Measurements from ENCODE around the gene RAB11A. TPM values are rescaled to one million over a fixed set of nuclear protein-coding genes. Genes with fewer than 3 reads are reported as not detected.

The RAB11A gene
- total RNA-seq, 6 experiments from 2014 or later, result 50.3 to 110 (median 81.6) TPM

DNA sequence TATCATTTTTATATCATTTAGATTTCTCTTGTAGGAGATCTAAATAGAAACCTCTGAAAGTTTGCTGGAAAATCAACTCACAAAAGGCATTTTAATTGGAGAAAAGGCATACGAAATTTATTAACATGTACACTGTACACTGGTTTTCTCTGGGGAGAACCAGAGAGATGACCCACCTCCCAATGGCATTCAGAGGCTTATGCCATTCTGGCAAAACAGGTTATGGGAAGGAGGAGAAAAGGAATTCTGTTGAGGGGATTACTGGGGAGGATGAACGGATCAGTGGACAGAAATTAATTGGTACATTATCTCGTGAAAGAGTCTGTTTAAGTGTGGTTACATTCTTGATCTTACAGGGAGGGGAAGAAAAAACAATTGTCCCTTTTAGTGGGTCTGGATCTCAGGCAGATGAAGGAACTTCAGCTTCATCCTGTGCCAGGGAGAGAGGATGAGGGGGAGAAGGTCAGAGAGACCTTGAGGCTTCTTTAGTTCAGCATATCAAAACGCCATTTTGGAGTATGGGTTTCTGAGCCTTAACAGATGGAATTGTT is 16.5 kb downstream of the RAB11A start:
- DNase-seq (no peak), ATAC-seq (no peak)
- 80% methylated on average over 3 of the region's 4 CpGs for WGBS (ENCODE audit: insufficient coverage, low coverage, low lambda C conversion rate, missing lambda C conversion rate)
- intact Hi-C loops (cut with DNase I), result no loop called here
- Histone ChIP-seq H3K27ac (no peak overlapping the region), H3K9me3 (no peaks in the 10 kb centered on the region), H3K36me3 (peaks cover 0 to 41% (median 16%) of the 10 kb centered on the region in 4 donors), H3K4me1 (no peaks in the 10 kb centered on the region), H3K27me3 (no peaks in the 10 kb centered on the region), H3K4me3 (no peak overlapping the region)
- no peak for TF ChIP-seq CTCF (IDR thresholded peaks at IDR 0.05)
- TF ChIP-seq POLR2A (IDR thresholded peaks at IDR 0.05), result no peak

GRCh38 chr15:65887565-65887964 is 18.3 kb downstream of the RAB11A start:
- intact Hi-C loops (cut with DNase I), result no loop called here
- 76% methylated on average over 3 of the region's 3 CpGs for WGBS (ENCODE audit: insufficient coverage, low coverage, low lambda C conversion rate, missing lambda C conversion rate)
- no peaks in the 10 kb centered on the region for H3K4me1 ChIP-seq
- no peaks in the 10 kb centered on the region for H3K9me3 ChIP-seq
- TF ChIP-seq POLR2A (IDR thresholded peaks at IDR 0.05), result no peak
- no peak for TF ChIP-seq CTCF (IDR thresholded peaks at IDR 0.05)
- H3K27me3 ChIP-seq, result no peaks in the 10 kb centered on the region
- peaks cover 0 to 35% (median 12%) of the 10 kb centered on the region in 4 donors for H3K36me3 ChIP-seq
- DNase-seq (no peak), ATAC-seq (no peak)
- H3K27ac ChIP-seq, result no peak overlapping the region
- H3K4me3 ChIP-seq, result no peak overlapping the region

- H3K27ac ChIP-seq, result no peak overlapping the region
- TF ChIP-seq POLR2A (IDR thresholded peaks at IDR 0.05), result no peak
- TF ChIP-seq CTCF (IDR thresholded peaks at IDR 0.05), result no peak
- intact Hi-C loops (cut with DNase I), result no loop called here
- no peaks in the 10 kb centered on the region for H3K9me3 ChIP-seq
- H3K36me3 ChIP-seq, result peaks cover 0 to 35% (median 9%) of the 10 kb centered on the region in 4 donors
- no peaks in the 10 kb centered on the region for H3K4me1 ChIP-seq
- ATAC-seq (no peak), DNase-seq (no peak)
- 51% methylated on average over 3 of the region's 3 CpGs for WGBS (ENCODE audit: insufficient coverage, low coverage, low lambda C conversion rate, missing lambda C conversion rate)
- H3K27me3 ChIP-seq, result no peaks in the 10 kb centered on the region
- no peak overlapping the region for H3K4me3 ChIP-seq
Observed at GRCh38 chr15:65888981-65889380, 19.7 kb downstream of the RAB11A start.

GRCh38 chr15:65893060-65893459 is 23.8 kb downstream of the RAB11A start:
- DNase-seq (no peak), ATAC-seq (no peak)
- no peak for TF ChIP-seq CTCF (IDR thresholded peaks at IDR 0.05)
- no peak for TF ChIP-seq POLR2A (IDR thresholded peaks at IDR 0.05)
- 90% methylated on average over 5 of the region's 5 CpGs for WGBS (ENCODE audit: insufficient coverage, low coverage, low lambda C conversion rate, missing lambda C conversion rate)
- Histone ChIP-seq H3K9me3 (no peaks in the 10 kb centered on the region), H3K4me3 (no peak overlapping the region), H3K27me3 (no peaks in the 10 kb centered on the region), H3K36me3 (peaks cover 0 to 6% (median 3%) of the 10 kb centered on the region in 4 donors), H3K4me1 (no peaks in the 10 kb centered on the region), H3K27ac (no peak overlapping the region)
- intact Hi-C loops (cut with DNase I), result no loop called here

- intact Hi-C loops (cut with DNase I), result no loop called here
- H3K4me1 ChIP-seq, result no peaks in the 10 kb centered on the region
- 42% methylated on average over 2 of the region's 2 CpGs for WGBS (ENCODE audit: insufficient coverage, low coverage, low lambda C conversion rate, missing lambda C conversion rate)
- ATAC-seq, result no peak
- H3K27ac ChIP-seq, result no peak overlapping the region
- H3K9me3 ChIP-seq, result no peaks in the 10 kb centered on the region
- no peaks in the 10 kb centered on the region for H3K27me3 ChIP-seq
- no peak overlapping the region for H3K4me3 ChIP-seq
- no peak for TF ChIP-seq CTCF (IDR thresholded peaks at IDR 0.05)
- no peak for TF ChIP-seq POLR2A (IDR thresholded peaks at IDR 0.05)
- no peak for DNase-seq
- H3K36me3 ChIP-seq, result peaks cover 0 to 6% (median 1%) of the 10 kb centered on the region in 4 donors
Observed at GRCh38 chr15:65896236-65896635, 26.9 kb downstream of the RAB11A start.

Measured in right lobe of liver (tissue), 6 donors.